Right kidney (tissue), 1 donor: ENCODE measurements around the gene UBL5.

Experiments
- DNase-seq: peaks from one replicate; pipeline ENCODE4 v3.0.0-alpha.2; 2016

UBL5 gene

GRCh38 chr19:9850235-9850959 is 22.7 kb downstream of the UBL5 start:
- DNase-seq, result peak; percentile 45

GRCh38 chr19:9854282-9854846 is 26.6 kb downstream of the UBL5 start:
- no peak for DNase-seq

GRCh38 chr19:9856609-9857008 is 28.9 kb downstream of the UBL5 start:
- DNase-seq, result no peak

- no peak for DNase-seq
Observed at GRCh38 chr19:9857076-9857721, 29.5 kb downstream of the UBL5 start.

DNA sequence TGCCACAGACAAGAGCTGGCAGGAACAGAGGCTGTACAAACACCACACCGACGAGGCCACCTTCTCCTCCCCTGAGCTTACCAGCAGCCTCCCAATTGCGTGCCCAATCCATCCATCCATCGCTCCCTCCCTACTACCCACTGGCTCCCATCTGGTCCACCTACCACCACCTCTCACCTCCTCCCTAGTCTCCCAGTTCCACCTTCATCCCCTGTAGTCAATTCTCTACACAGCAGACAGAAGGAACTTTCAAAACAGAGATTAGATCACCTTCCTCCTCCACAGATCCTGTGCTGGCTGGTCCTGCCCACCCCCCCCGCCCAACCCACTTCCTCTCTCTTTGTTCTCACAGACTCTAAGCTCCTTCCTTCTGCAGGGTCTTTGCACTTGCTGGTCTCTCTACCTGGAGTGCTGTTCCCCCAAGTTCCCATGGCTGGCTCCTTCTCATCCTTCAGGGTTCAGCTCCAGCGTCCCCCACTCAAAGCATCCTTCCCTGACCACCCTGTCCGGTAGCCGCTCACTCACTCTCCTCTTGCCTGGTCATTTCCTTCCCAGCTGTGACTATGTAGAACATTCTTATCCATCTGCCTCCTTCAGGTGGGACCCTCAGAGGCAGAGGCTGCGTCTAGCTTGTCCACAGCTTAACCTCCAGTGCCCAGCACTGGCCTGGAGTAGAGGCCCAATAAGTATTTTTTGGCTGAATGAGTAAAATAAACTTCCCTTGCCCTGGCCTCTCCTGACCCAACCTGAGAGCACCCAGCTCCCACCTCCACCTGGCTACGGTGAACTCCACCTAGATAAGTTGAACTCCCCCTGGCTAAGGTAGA is 30.4 kb downstream of the UBL5 start:
- DNase-seq, result no peak

GRCh38 chr19:9858766-9859165 is 31.0 kb downstream of the UBL5 start:
- DNase-seq, result no peak

GRCh38 chr19:9860407-9860806 is 32.7 kb downstream of the UBL5 start:
- no peak for DNase-seq

GRCh38 chr19:9861503-9861902 is 33.8 kb downstream of the UBL5 start:
- DNase-seq, result no peak

GRCh38 chr19:9862938-9863337 is 35.2 kb downstream of the UBL5 start:
- no peak for DNase-seq

DNA sequence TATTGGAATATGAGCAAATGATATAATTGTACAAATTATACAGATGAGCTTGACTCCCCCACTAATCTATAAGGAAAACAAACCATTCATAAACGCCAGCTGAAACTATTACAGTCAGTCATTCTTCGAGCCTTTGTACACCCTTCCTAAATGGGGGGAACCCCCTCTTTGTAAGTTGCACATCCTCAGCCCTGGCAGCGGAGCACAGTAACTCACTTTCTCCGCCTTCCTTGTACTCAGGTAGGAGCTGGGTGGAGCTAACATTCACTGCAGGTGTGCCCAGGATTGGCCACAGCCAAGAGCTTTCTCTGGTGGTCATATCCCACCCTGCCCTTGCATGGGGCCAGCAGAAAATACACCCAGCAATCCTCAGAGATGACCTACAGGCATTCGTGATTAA is 36.0 kb downstream of the UBL5 start:
- DNase-seq, result no peak

GRCh38 chr19:9865732-9866501 is 38.2 kb downstream of the UBL5 start:
- DNase-seq, result no peak

- DNase-seq, result no peak
Observed at GRCh38 chr19:9868983-9869617, 41.4 kb downstream of the UBL5 start.

DNA sequence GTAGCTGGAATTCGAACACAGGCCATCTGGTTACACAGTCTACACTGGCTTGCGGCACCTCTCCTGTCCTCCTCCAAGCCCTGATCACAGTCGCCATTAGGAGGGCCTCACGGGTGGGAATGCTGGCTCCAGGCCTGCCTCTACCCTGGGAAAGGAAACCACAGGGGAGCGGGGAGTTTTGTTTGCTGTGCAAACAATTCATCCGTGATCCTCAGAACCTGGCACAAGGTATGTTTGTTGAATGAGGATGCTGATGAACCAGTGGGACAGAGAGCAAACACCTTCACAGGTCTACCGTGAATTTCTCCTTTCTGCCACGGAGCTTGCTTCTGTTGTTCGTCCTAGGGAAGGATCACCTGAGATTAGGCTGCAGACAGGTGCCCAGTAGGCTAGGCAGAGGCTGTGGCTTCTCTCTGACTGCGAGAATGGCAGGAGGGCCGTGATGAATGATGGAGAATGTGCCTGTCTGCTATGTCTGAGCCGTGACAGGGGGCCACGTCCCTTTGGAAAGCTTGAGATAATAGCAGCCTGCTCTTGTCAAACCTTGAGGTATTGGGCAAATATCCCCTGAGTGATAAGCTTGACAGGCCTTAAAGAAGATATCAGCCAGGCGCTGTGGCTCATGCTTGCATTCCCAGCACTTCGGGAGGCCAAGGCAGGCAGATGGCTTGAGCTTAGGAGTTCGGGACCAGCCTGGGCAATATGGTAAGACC is 44.1 kb downstream of the UBL5 start:
- DNase-seq, result no peak

DNA sequence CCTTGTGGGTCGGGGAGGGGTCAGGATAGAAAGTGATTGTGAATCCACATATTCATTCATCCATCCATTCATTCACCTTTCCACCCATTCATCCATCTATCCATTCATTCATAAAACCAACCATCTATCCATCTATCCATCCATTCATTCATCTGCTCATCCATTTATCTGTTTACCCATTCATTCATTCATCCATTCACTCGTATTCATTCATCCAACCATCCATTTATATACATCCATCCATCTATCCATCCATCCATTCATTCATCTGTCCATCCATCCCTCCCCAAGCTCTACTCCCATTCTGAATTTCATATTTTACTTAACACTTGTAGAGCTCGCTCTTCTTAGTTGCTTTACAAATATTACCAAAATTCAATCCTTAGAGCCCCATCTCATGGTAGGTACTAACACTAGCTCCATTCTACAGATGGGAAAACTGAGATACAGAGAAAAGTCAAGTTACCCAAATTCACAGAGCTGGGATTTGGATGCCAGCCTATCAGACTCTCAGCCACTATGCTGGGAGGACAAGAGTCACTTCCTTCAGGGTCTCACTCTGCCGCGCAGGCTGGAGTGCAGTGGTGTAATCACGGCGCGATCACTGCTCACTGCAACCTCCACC is 45.0 kb downstream of the UBL5 start:
- no peak for DNase-seq

DNA sequence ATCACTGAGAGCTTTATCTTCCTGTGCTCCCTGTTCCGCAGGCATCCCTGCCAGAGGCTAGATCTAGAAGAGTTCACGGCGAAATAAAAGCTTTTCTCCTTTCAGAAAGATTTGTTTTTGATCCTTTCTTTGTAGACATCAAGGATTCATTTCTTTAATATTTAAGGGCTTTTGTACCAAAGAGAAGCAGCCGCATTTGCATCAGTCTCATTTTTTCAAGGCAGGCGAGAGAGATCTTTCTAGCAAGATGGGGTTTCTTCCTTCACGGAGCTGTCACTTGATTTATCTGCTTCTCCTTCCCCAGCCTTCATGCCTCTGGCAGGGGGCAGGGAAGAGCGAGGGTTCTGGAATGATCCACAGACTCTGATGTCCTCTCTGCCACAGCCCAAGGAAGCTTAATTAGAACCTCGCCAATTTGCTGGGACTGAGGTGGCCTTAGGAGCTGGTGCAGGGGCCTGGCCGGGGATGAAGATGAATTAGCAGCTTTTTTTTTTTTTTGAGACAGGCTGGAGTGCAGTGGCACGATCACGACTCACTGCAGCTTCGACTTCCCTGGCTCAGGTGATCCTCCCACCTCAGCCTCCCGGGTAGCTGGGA is 47.4 kb downstream of the UBL5 start:
- DNase-seq, result no peak

DNA sequence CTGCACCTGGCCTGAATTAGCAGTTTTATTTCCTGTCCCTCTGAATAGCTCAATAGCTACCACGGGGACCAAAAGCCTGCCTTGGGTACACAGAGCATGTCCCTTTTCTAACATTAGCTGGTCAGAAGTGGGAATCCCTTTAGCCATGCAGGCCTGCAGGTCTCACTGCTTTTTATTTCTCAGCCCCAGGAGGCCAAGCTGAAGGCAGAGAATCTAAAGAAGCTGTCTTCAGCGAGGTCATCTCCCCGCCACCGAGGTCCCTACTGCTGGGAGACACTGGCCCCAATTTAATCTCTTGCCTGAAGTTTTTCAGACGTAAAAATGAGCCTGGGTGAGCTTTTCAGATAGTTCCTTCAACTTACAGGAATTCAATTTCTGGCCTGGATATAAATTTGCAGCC is 48.1 kb downstream of the UBL5 start:
- no peak for DNase-seq

GRCh38 chr19:9877780-9878510 is 50.2 kb downstream of the UBL5 start:
- DNase-seq, result no peak

DNA sequence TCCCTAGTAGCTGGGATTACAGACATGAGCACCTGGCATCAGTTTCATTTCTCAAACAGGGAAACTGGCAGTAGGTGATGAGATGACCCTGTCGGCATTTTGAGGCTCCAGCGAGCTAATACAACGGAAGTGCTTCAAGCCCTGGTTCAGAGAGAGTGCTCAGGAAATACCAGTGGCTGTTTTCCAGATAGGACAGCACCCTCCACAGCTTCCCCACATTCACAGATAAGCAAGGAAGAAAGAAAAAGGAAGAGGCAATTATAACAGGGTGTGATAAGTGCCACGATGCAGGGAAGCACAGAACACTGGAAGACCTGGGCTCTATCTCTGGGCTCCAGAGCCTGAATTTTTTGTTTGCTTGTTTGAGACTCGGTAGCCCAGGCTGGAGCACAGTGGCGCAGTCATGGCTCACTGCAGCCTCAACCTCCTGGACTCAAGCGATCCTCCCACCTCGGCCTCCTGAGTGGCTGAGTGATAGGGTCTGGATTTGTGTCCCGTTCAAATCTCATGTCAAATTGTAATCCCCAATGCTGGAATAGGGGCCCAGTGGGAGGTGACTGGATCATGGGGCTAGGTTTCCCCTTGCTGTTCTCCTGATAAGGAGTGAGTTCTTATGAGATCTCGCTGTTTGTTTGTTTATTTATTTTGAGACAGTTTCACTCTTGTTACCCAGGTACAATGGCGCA is 50.9 kb downstream of the UBL5 start:
- DNase-seq, result no peak
